ENCODE measurements around the gene MTUS2.

DNA sequence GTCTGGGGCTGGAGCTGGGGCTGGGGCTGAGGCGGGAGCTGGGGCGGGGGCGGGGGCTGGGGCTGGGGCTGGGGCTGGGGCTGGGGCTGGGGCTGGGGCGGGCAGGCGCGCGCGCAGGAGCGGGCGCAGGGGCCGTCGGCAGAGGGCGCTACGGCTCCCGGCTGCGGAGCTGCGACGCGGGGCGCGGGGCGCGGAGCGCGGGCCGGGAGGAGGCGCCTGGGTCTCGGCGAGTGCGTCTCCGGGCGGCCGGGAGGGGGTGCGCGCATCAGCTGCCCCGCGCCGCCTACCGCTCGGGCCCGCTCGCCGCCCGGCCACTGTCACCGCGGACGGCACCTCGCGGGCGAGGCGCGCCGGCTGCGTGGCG, 422 bp upstream of the MTUS2 start:
- TF ChIP-seq ERF (CRISPR knock-in tag; IDR thresholded peaks at IDR 0.05) (no peak), FIP1L1 (IDR thresholded peaks at IDR 0.05; ENCODE audit: low read depth, low read length, poor library complexity, severe bottlenecking) (no peak), CBX2 (IDR thresholded peaks at IDR 0.05; ENCODE audit: insufficient read depth, low read length, poor library complexity, severe bottlenecking) (no peak), SRSF3 (IDR thresholded peaks at IDR 0.05; ENCODE audit: insufficient read depth, low read length) (no peak), ZNF696 (CRISPR knock-in tag; conservative IDR thresholded peaks at IDR 0.05) (no peak)
- TF ChIP-seq, protein P1, sequence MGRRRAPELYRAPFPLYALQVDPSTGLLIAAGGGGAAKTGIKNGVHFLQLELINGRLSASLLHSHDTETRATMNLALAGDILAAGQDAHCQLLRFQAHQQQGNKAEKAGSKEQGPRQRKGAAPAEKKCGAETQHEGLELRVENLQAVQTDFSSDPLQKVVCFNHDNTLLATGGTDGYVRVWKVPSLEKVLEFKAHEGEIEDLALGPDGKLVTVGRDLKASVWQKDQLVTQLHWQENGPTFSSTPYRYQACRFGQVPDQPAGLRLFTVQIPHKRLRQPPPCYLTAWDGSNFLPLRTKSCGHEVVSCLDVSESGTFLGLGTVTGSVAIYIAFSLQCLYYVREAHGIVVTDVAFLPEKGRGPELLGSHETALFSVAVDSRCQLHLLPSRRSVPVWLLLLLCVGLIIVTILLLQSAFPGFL (CRISPR knock-in tag; IDR thresholded peaks at IDR 0.05): no peak

Data from K562 (cell line).